ENCODE measurements around the gene SPIRE2.
"Not testable (repeated sequence)": the region's sequence is repeated elsewhere in the genome, so short reads cannot be mapped to it uniquely, and the experiment has no call there.

The SPIRE2 gene

GRCh38 chr16:89863741-89864526 is 35.7 kb downstream of the SPIRE2 start:
- no peak for DNase-seq (ENCODE audit: low read depth in 2 of 2)

- DNase-seq (ENCODE audit: low read depth in 2 of 2) = no peak
Observed at GRCh38 chr16:89864527-89864820, 36.2 kb downstream of the SPIRE2 start.

- no peak for DNase-seq (ENCODE audit: low read depth in 2 of 2)
Observed at GRCh38 chr16:89867918-89868317, 39.6 kb downstream of the SPIRE2 start.

- DNase-seq (ENCODE audit: low read depth in 2 of 2) = no peak
Observed at GRCh38 chr16:89869911-89870310, 41.6 kb downstream of the SPIRE2 start.

GRCh38 chr16:89870440-89870839 is 42.2 kb downstream of the SPIRE2 start:
- DNase-seq (ENCODE audit: low read depth in 2 of 2) = no peak

- DNase-seq (ENCODE audit: low read depth in 2 of 2) = no peak
Observed at GRCh38 chr16:89871895-89872294, 43.6 kb downstream of the SPIRE2 start.

- DNase-seq (ENCODE audit: low read depth in 2 of 2) = peak; percentile 58 to 71
Observed at GRCh38 chr16:89873109-89873971, 45.1 kb downstream of the SPIRE2 start, which contains the start of gene TCF25. TSS of gene TCF25 (plus strand) at chr16:89873592. CDS start at chr16:89873668, 76 bp downstream.

GRCh38 chr16:89873972-89874689 is 45.9 kb downstream of the SPIRE2 start:
- DNase-seq (ENCODE audit: low read depth in 2 of 2) = peak; percentile 89 to 92

GRCh38 chr16:89879123-89879522 is 50.8 kb downstream of the SPIRE2 start:
- not testable (repeated sequence) for DNase-seq (ENCODE audit: low read depth in 2 of 2)

- no peak for DNase-seq (ENCODE audit: low read depth in 2 of 2)
Observed at GRCh38 chr16:89880477-89881367, 52.4 kb downstream of the SPIRE2 start.

- DNase-seq (ENCODE audit: low read depth in 2 of 2) = no peak
Observed at GRCh38 chr16:89881368-89881730, 53.1 kb downstream of the SPIRE2 start.

- DNase-seq (ENCODE audit: low read depth in 2 of 2) = no peak
Observed at GRCh38 chr16:89883346-89884040, 55.2 kb downstream of the SPIRE2 start.

- DNase-seq (ENCODE audit: low read depth in 2 of 2) = no peak
Observed at GRCh38 chr16:89884041-89884421, 55.8 kb downstream of the SPIRE2 start.

GRCh38 chr16:89887243-89887642 is 59.0 kb downstream of the SPIRE2 start:
- no peak for DNase-seq (ENCODE audit: low read depth in 2 of 2)

GRCh38 chr16:89890200-89890599 is 61.9 kb downstream of the SPIRE2 start:
- no peak for DNase-seq (ENCODE audit: low read depth in 2 of 2)

GRCh38 chr16:89890886-89891657 is 62.8 kb downstream of the SPIRE2 start:
- DNase-seq (ENCODE audit: low read depth in 2 of 2) = no peak

- DNase-seq (ENCODE audit: low read depth in 2 of 2) = no peak
Observed at GRCh38 chr16:89892055-89892630, 63.9 kb downstream of the SPIRE2 start.

- DNase-seq (ENCODE audit: low read depth in 2 of 2) = no peak
Observed at GRCh38 chr16:89892635-89893034, 64.4 kb downstream of the SPIRE2 start.
